Astrocyte (in vitro differentiated cells and primary cell): ENCODE measurements around the gene INSYN1. TPM values are rescaled to one million over a fixed set of nuclear protein-coding genes. Genes with fewer than 3 reads are reported as not detected.

ENCODE experiments used
- DNase-seq: peaks from one replicate; pipeline ENCODE4 v3.0.0-alpha.2; 2010; ENCODE audit warnings: low read depth
- FAIRE-seq: peaks from 2 replicates; lab custom pipeline; 2011; peaks lifted over from hg19 to GRCh38; lab: Jason Lieb, UNC
- H2AFZ ChIP-seq: 2 replicates; pipeline ENCODE4 v1.6.0; 2012; ENCODE audit warnings: low read depth, low read length, inconsistent platforms
- H3K27ac ChIP-seq: 2 replicates; pipeline ENCODE4 v1.5.1; 2011; ENCODE audit warnings: low read depth, low read length, inconsistent platforms
- H3K27me3 ChIP-seq: 2 replicates; pipeline ENCODE4 v1.6.0; 2011; ENCODE audit warnings: low read length, inconsistent platforms; ENCODE audit not compliant: insufficient read depth
- H3K36me3 ChIP-seq: 2 replicates; pipeline ENCODE4 v1.5.1; 2011; ENCODE audit warnings: low read length, inconsistent platforms; ENCODE audit not compliant: insufficient read depth
- H3K4me1 ChIP-seq: 2 replicates; pipeline ENCODE4 v1.5.1; 2011; ENCODE audit warnings: low read length, inconsistent platforms; ENCODE audit not compliant: insufficient read depth
- H3K4me2 ChIP-seq: 2 replicates; pipeline ENCODE4 v1.6.0; 2012; ENCODE audit warnings: low read length, inconsistent platforms
- H3K4me3 ChIP-seq: 2 replicates; pipeline ENCODE4 v1.5.1; 2011; ENCODE audit warnings: low read depth, mild to moderate bottlenecking, low read length, inconsistent platforms; ENCODE audit not compliant: insufficient read depth
- H3K79me2 ChIP-seq: 2 replicates; pipeline ENCODE4 v1.6.0; 2012; ENCODE audit warnings: mild to moderate bottlenecking, low read length, inconsistent platforms; ENCODE audit not compliant: insufficient read depth
- H3K9ac ChIP-seq: 2 replicates; pipeline ENCODE4 v1.6.0; 2012; ENCODE audit warnings: mild to moderate bottlenecking, low read length, inconsistent platforms
- H3K9me3 ChIP-seq: 2 replicates; pipeline ENCODE4 v1.5.1; 2012; ENCODE audit warnings: low read depth, mild to moderate bottlenecking, low read length, inconsistent platforms; ENCODE audit not compliant: insufficient read depth
- H4K20me1 ChIP-seq: 2 replicates; pipeline ENCODE4 v1.6.0; 2012; ENCODE audit warnings: low read length, inconsistent platforms; ENCODE audit not compliant: insufficient read depth
- H3K27ac Mint-ChIP-seq: one replicate; pipeline ENCODE4 v1.8.0; 2021; ENCODE audit warnings: mild to moderate bottlenecking, mixed read lengths; ENCODE audit not compliant: unreplicated experiment
- H3K27me3 Mint-ChIP-seq: one replicate; pipeline ENCODE4 v1.8.0; 2021; ENCODE audit warnings: low read depth, mixed read lengths; ENCODE audit not compliant: unreplicated experiment
- H3K36me3 Mint-ChIP-seq: one replicate; pipeline ENCODE4 v1.8.0; 2021; ENCODE audit warnings: low read depth, mixed read lengths; ENCODE audit not compliant: unreplicated experiment
- H3K4me1 Mint-ChIP-seq: one replicate; pipeline ENCODE4 v1.8.0; 2021; ENCODE audit warnings: low read depth, mixed read lengths; ENCODE audit not compliant: unreplicated experiment
- H3K4me3 Mint-ChIP-seq: one replicate; pipeline ENCODE4 v1.8.0; 2021; ENCODE audit warnings: mild to moderate bottlenecking, moderate library complexity, mixed read lengths; ENCODE audit not compliant: unreplicated experiment
- H3K9me3 Mint-ChIP-seq: one replicate; pipeline ENCODE4 v1.8.0; 2021; ENCODE audit warnings: mild to moderate bottlenecking, mixed read lengths; ENCODE audit not compliant: unreplicated experiment
- EZH2 ChIP-seq: IDR thresholded peaks from 2 replicates; pipeline ENCODE4 v1.6.1; 2012; ENCODE audit warnings: mild to moderate bottlenecking, low read length, inconsistent platforms; ENCODE audit not compliant: insufficient read depth
- total RNA-seq: library from RNA; stranded (reverse); gene quantifications from 2 replicates; pipeline ENCODE4 v1.2.1, GENCODE V29; 2021
- TF ChIP-seq, protein P1 (sequence below): IDR thresholded peaks from 2 replicates; pipeline ENCODE4 v1.5.1; 2011; ENCODE audit warnings: low read depth, mild to moderate bottlenecking, inconsistent platforms, low read length, moderate library complexity; ENCODE audit not compliant: insufficient read depth

The INSYN1 gene
- total RNA-seq, 1 donor from 2014 or later = 5.2 TPM

DNA sequence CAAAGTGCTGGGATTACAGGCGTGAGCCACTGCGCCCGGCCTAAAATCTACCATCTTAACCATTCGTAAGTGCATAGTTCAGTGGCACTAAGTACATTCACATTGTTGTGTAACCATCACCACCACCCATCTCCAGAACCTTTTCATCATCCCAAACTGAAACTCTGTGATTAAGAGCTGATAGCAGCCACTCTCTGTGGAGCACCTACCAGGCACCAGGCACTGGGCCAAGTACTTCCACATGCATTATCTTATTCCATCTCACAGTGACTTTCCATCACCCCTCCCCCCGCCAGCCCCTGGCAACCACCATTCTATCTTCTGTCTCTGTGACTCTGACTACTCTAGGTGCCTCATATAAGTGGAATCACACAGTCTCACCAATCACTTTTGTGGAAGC lies 2.3 kb upstream of the INSYN1 start:
- Histone ChIP-seq H3K4me1 (no peaks in the 10 kb centered on the region), H3K4me2 (no peak overlapping the region), H3K27me3 (peaks cover 23% of the 10 kb centered on the region), H3K36me3 (no peaks in the 10 kb centered on the region), H3K9ac (no peak overlapping the region), H3K9me3 (no peaks in the 10 kb centered on the region), H4K20me1 (peaks cover 7% of the 10 kb centered on the region), H2AFZ (no peak overlapping the region), H3K4me3 (no peak overlapping the region), H3K79me2 (no peaks in the 10 kb centered on the region), H3K27ac (no peak overlapping the region)
- Mint-ChIP-seq H3K9me3 (peaks cover 1% of the 10 kb centered on the region), H3K4me3 (no peak overlapping the region), H3K27ac (no peak overlapping the region), H3K4me1 (peaks cover 8% of the 10 kb centered on the region), H3K36me3 (no peaks in the 10 kb centered on the region), H3K27me3 (peaks cover 39% of the 10 kb centered on the region)
- FAIRE-seq = no peak
- no peak for TF ChIP-seq EZH2
- TF ChIP-seq, protein P1, sequence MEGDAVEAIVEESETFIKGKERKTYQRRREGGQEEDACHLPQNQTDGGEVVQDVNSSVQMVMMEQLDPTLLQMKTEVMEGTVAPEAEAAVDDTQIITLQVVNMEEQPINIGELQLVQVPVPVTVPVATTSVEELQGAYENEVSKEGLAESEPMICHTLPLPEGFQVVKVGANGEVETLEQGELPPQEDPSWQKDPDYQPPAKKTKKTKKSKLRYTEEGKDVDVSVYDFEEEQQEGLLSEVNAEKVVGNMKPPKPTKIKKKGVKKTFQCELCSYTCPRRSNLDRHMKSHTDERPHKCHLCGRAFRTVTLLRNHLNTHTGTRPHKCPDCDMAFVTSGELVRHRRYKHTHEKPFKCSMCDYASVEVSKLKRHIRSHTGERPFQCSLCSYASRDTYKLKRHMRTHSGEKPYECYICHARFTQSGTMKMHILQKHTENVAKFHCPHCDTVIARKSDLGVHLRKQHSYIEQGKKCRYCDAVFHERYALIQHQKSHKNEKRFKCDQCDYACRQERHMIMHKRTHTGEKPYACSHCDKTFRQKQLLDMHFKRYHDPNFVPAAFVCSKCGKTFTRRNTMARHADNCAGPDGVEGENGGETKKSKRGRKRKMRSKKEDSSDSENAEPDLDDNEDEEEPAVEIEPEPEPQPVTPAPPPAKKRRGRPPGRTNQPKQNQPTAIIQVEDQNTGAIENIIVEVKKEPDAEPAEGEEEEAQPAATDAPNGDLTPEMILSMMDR = no peak
- no peak for DNase-seq

- H3K4me1 Mint-ChIP-seq = peaks cover 8% of the 10 kb centered on the region
- H3K9me3 ChIP-seq = no peaks in the 10 kb centered on the region
- FAIRE-seq (no peak), DNase-seq (no peak)
- H3K4me3 Mint-ChIP-seq = peak overlapping the region; percentile 41
- peaks cover 12% of the 10 kb centered on the region for H3K27me3 ChIP-seq
- H4K20me1 ChIP-seq = peaks cover 8% of the 10 kb centered on the region
- no peak overlapping the region for H3K9ac ChIP-seq
- H2AFZ ChIP-seq = no peak overlapping the region
- H3K27ac ChIP-seq = no peak overlapping the region
- TF ChIP-seq, protein P1 = no peak
- no peak for TF ChIP-seq EZH2
- H3K36me3 Mint-ChIP-seq = no peaks in the 10 kb centered on the region
- H3K4me2 ChIP-seq = no peak overlapping the region
- H3K27me3 Mint-ChIP-seq = peaks cover 47% of the 10 kb centered on the region
- no peak overlapping the region for H3K27ac Mint-ChIP-seq
- no peak overlapping the region for H3K4me3 ChIP-seq
- peaks cover 1% of the 10 kb centered on the region for H3K9me3 Mint-ChIP-seq
- H3K4me1 ChIP-seq = no peaks in the 10 kb centered on the region
- H3K36me3 ChIP-seq = no peaks in the 10 kb centered on the region
- no peaks in the 10 kb centered on the region for H3K79me2 ChIP-seq
Measured at GRCh38 chr15:73754461-73754860, 1.3 kb upstream of the INSYN1 start.

DNA sequence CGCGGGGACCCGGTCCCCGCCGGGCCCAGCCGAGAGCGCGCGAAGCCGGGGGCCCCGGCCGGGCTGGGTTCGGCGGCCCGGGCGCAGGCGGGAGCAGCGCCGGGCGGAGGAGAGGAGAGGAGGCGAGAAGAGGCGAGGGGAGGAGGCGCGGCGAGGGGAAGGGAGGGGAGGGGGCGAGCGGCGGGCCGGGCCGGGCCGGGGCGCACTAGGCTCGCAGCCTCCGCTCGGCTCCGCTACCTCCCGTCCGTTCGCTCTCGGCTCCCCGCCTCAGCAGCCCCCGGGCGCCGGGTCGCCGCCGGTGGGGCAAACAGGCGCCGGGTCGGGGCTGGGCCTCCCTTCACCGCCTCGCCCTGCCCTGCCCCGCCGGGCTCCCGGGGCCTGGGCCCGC lies 351 bp downstream of the INSYN1 start:
- Histone ChIP-seq H2AFZ (peak overlapping the region; percentile 83), H3K4me2 (peak overlapping the region; percentile 89), H3K4me3 (peak overlapping the region; percentile 57), H3K27ac (no peak overlapping the region), H3K27me3 (peaks cover under 1% of the 10 kb centered on the region), H3K4me1 (no peaks in the 10 kb centered on the region), H3K9ac (peak overlapping the region; percentile 58), H4K20me1 (peaks cover 8% of the 10 kb centered on the region), H3K9me3 (no peaks in the 10 kb centered on the region), H3K36me3 (no peaks in the 10 kb centered on the region), H3K79me2 (no peaks in the 10 kb centered on the region)
- H3K36me3 Mint-ChIP-seq = no peaks in the 10 kb centered on the region
- H3K4me3 Mint-ChIP-seq = no peak overlapping the region
- peaks cover 8% of the 10 kb centered on the region for H3K4me1 Mint-ChIP-seq
- FAIRE-seq (no peak), DNase-seq (no peak)
- no peak overlapping the region for H3K27ac Mint-ChIP-seq
- H3K27me3 Mint-ChIP-seq = peaks cover 64% of the 10 kb centered on the region
- no peak for TF ChIP-seq EZH2
- TF ChIP-seq, protein P1 = no peak
- peaks cover 1% of the 10 kb centered on the region for H3K9me3 Mint-ChIP-seq
